HCT116 (cell line): ENCODE results near the gene MAP7. TPM values are rescaled to one million over a fixed set of nuclear protein-coding genes. Genes with fewer than 3 reads are reported as not detected.

Experiments used
- ATAC-seq: fragments of 200-7000 bp; cut with Tn5 transposase; 2 replicates; pipeline ENCODE4 v1.9.1; 2020; ENCODE audit warnings: mild to moderate bottlenecking, moderate library complexity
- BruUV-seq: library from RNA; stranded (reverse); fragments of 400-500 nt; replicated peaks from 2 replicates; lab custom pipeline; 2021; lab: Mats Ljungman, UMichigan
- CTCF ChIA-PET: fragments of 300-600 bp; sonication (Branson Sonifier 250); formaldehyde crosslinking; loops from one replicate; lab custom pipeline; 2021; ENCODE audit warnings: antibody characterized with exemption; lab: Charles Lee
- POLR2A ChIA-PET: fragments of 300-600, 350-600 bp; sonication (Branson Sonifier 250); formaldehyde crosslinking; loops from one replicate; lab custom pipeline; 2021; ENCODE audit warnings: antibody characterized with exemption; lab: Charles Lee
- RAD21 ChIA-PET, 2 experiments: fragments of 300-600 bp; sonication (Branson Sonifier 250); formaldehyde crosslinking; loops; one replicate each; lab custom pipeline; 2023; ENCODE audit warnings: low total read pairs in 2 of 2; ENCODE audit not compliant: uncharacterized antibody in 2 of 2, unreplicated experiment in 2 of 2, low non-redundant PET in 1 of 2; lab: Charles Lee
- DNase-seq: peaks from one replicate; pipeline ENCODE4 v3.0.0-alpha.2; 2010; ENCODE audit warnings: low read depth, low spot score
- H2AFZ ChIP-seq: fragments of 200-600 bp; shearing (Covaris generic), sonication (generic); 2 replicates; pipeline ENCODE4 v1.6.1; 2017; ENCODE audit warnings: low read depth, mixed run types, mixed read lengths, antibody characterized with exemption, low read length; ENCODE audit not compliant: poor library complexity, severe bottlenecking
- H3K27ac ChIP-seq: 2 replicates; pipeline ENCODE4 v1.5.1; 2012; ENCODE audit warnings: low read depth, low read length
- H3K27me3 ChIP-seq: fragments of 200-600 bp; sonication (generic); 2 replicates; pipeline ENCODE4 v1.6.1; 2016; ENCODE audit warnings: mixed run types, low read length, mixed read lengths; ENCODE audit not compliant: insufficient read depth
- H3K36me3 ChIP-seq, 2 experiments: fragments of 200-500 bp in 1 of 2; fragments of 200-600 bp in 1 of 2; sonication (Bioruptor generic) in 1 of 2; sonication (generic) in 1 of 2; 2 replicates each; pipeline versions ENCODE4 v1.5.1 to v1.6.1; 2014 to 2016; ENCODE audit warnings: low read length in 2 of 2, inconsistent platforms in 1 of 2, mixed read lengths in 1 of 2, mixed run types in 1 of 2; ENCODE audit not compliant: insufficient read depth in 2 of 2, control insufficient read depth in 1 of 2
- H3K4me1 ChIP-seq, 2 experiments: fragments of 200-600 bp in 1 of 2; sonication (generic) in 1 of 2; 2 replicates each; pipeline versions ENCODE4 v1.5.1 to v1.6.1; 2012 to 2017; ENCODE audit warnings: low read length in 2 of 2, inconsistent platforms in 1 of 2, mild to moderate bottlenecking in 1 of 2, mixed read lengths in 1 of 2, mixed run types in 1 of 2, moderate library complexity in 1 of 2; ENCODE audit not compliant: insufficient read depth in 2 of 2, control insufficient read depth in 1 of 2
- H3K4me2 ChIP-seq: fragments of 200-600 bp; sonication (generic); 2 replicates; pipeline ENCODE4 v1.6.1; 2017; ENCODE audit warnings: mixed run types, low read length, mixed read lengths
- H3K4me3 ChIP-seq, 2 experiments: fragments of 200-600 bp in 1 of 2; sonication (generic) in 1 of 2; replicated peaks in 1 of 2; 2 replicates each; pipeline ENCODE4 v1.5.1; 2011 to 2016; ENCODE audit warnings: low read length in 2 of 2, control low read depth in 1 of 2, low read depth in 1 of 2, mild to moderate bottlenecking in 1 of 2, mixed read lengths in 1 of 2, mixed run types in 1 of 2
- H3K79me2 ChIP-seq: fragments of 200-600 bp; sonication (generic); 2 replicates; pipeline ENCODE4 v1.6.1; 2017; ENCODE audit warnings: mild to moderate bottlenecking, mixed run types, low read length, moderate library complexity, mixed read lengths; ENCODE audit not compliant: insufficient read depth
- H3K9ac ChIP-seq: fragments of 200-600 bp; sonication (generic); 2 replicates; pipeline ENCODE4 v1.6.1; 2016; ENCODE audit warnings: low read length, mixed read lengths
- H3K9me2 ChIP-seq: fragments of 200-600 bp; sonication (generic), shearing (Covaris generic); 2 replicates; pipeline ENCODE4 v1.6.1; 2017; ENCODE audit warnings: mixed run types, mild to moderate bottlenecking, moderate library complexity; ENCODE audit not compliant: insufficient read depth
- H3K9me3 ChIP-seq, 2 experiments: fragments of 200-500 bp in 1 of 2; fragments of 200-600 bp in 1 of 2; sonication (Bioruptor generic) in 1 of 2; sonication (generic) in 1 of 2; 2 replicates each; pipeline ENCODE4 v1.6.1; 2014 to 2017; ENCODE audit warnings: low read length in 2 of 2, mixed read lengths in 2 of 2, inconsistent platforms in 1 of 2, low read depth in 1 of 2, mild to moderate bottlenecking in 1 of 2, mixed run types in 1 of 2, moderate library complexity in 1 of 2; ENCODE audit not compliant: control insufficient read depth in 1 of 2, insufficient read depth in 1 of 2
- H4K20me1 ChIP-seq: fragments of 200-600 bp; sonication (generic), shearing (Covaris generic); 2 replicates; pipeline ENCODE4 v1.6.1; 2017; ENCODE audit warnings: mixed run types, mild to moderate bottlenecking, moderate library complexity; ENCODE audit not compliant: insufficient read depth
- ATF3 ChIP-seq: IDR thresholded peaks from 2 replicates; pipeline ENCODE4 v1.6.1; 2012
- CTCF ChIP-seq, 3 experiments: fragments of 200-600 bp in 1 of 3; sonication (generic) in 1 of 3; IDR thresholded peaks in 2 of 3; conservative IDR thresholded peaks in 1 of 3; 2 replicates each; pipeline ENCODE4 v1.5.1; 2012 to 2017; ENCODE audit warnings: low read depth in 2 of 3, low read length in 2 of 3, antibody characterized with exemption in 1 of 3, borderline replicate concordance in 1 of 3, control low read depth in 1 of 3, mild to moderate bottlenecking in 1 of 3, mixed read lengths in 1 of 3, mixed run types in 1 of 3, moderate library complexity in 1 of 3; ENCODE audit not compliant: insufficient read depth in 1 of 3
- ELF1 ChIP-seq: IDR thresholded peaks from 2 replicates; pipeline ENCODE4 v1.6.1; 2012; ENCODE audit warnings: low read depth, borderline replicate concordance
- EZH2phosphoT487 ChIP-seq: fragments of 200-600 bp; IDR thresholded peaks from 2 replicates; pipeline ENCODE4 v1.6.1; 2018; ENCODE audit warnings: antibody characterized with exemption, borderline replicate concordance
- POLR2A ChIP-seq: IDR thresholded peaks from 2 replicates; pipeline ENCODE4 v1.7.0; 2011; ENCODE audit warnings: borderline replicate concordance; ENCODE audit not compliant: insufficient read depth, insufficient read length; ENCODE audit errors: extremely low read depth
- RAD21 ChIP-seq: IDR thresholded peaks from 2 replicates; pipeline ENCODE4 v1.6.1; 2012; ENCODE audit warnings: low read depth, mild to moderate bottlenecking
- SP1 ChIP-seq: IDR thresholded peaks from 2 replicates; pipeline ENCODE4 v1.6.1; 2012; ENCODE audit warnings: low read depth
- SRF ChIP-seq: IDR thresholded peaks from 2 replicates; pipeline ENCODE4 v1.6.1; 2012; ENCODE audit warnings: low read depth
- TCF7L2 ChIP-seq: IDR thresholded peaks from 2 replicates; pipeline ENCODE4 v1.7.0; 2011; ENCODE audit warnings: borderline replicate concordance, inconsistent platforms; ENCODE audit not compliant: insufficient read depth, insufficient read length; ENCODE audit errors: extremely low read depth
- YY1 ChIP-seq: IDR thresholded peaks from 2 replicates; pipeline ENCODE4 v1.6.1; 2011; ENCODE audit warnings: low read length, low read depth, moderate library complexity, mild to moderate bottlenecking; ENCODE audit not compliant: insufficient replicate concordance; ENCODE audit errors: extremely low read depth
- ZBTB33 ChIP-seq: IDR thresholded peaks from 2 replicates; pipeline ENCODE4 v1.6.1; 2011; ENCODE audit warnings: mild to moderate bottlenecking, low read length, moderate library complexity; ENCODE audit not compliant: insufficient replicate concordance; ENCODE audit errors: extremely low read depth
- ZNF274 ChIP-seq: fragments of 200-500 bp; sonication (Bioruptor generic); IDR thresholded peaks from 2 replicates; pipeline ENCODE4 v1.6.1; 2014; ENCODE audit warnings: mild to moderate bottlenecking, low read depth, low read length, inconsistent platforms
- intact Hi-C: fragments of 100-400 bp; cut with micrococcal nuclease; formaldehyde crosslinking; loops from 2 replicates; pipeline ENCODE4 v1.10.0; 2022
- total RNA-seq: library from RNA; stranded (reverse); gene quantifications from one replicate; pipeline ENCODE4 v1.2.1, GENCODE V29; 2021; ENCODE audit not compliant: unreplicated experiment

MAP7 gene
- total RNA-seq, 1 experiment from 2014 or later: 35.5 TPM

- intact Hi-C loops: no loop called here
- no peaks in the 10 kb centered on the region for H3K36me3 ChIP-seq
- H3K4me3 ChIP-seq: no peak overlapping the region
- H3K79me2 ChIP-seq: peaks cover 4% of the 10 kb centered on the region; the same call in 1 of the 2 replicates
- H2AFZ ChIP-seq: no peak overlapping the region
- no peak for TF ChIP-seq ATF3
- no peak for TF ChIP-seq TCF7L2
- no peak for TF ChIP-seq YY1
- ChIA-PET CTCF (no interaction called here), RAD21 (no interaction called here), POLR2A (no interaction called here)
- no peak overlapping the region for H3K4me2 ChIP-seq
- H3K9me2 ChIP-seq: no peaks in the 10 kb centered on the region
- no peaks in the 10 kb centered on the region for H3K4me1 ChIP-seq
- no peak overlapping the region for H3K9ac ChIP-seq
- BruUV-seq: no TSS peak
- no peak for ATAC-seq
- DNase-seq: no peak
- no peaks in the 10 kb centered on the region for H3K27me3 ChIP-seq
- H3K27ac ChIP-seq: no peak overlapping the region
- no peaks in the 10 kb centered on the region for H3K9me3 ChIP-seq
- H4K20me1 ChIP-seq: no peaks in the 10 kb centered on the region
Observed at GRCh38 chr6:136469154-136469553, 81.1 kb downstream of the MAP7 start.

- no peaks in the 10 kb centered on the region for H3K36me3 ChIP-seq
- ChIA-PET RAD21 (no interaction called here), CTCF (no interaction called here), POLR2A (no interaction called here)
- intact Hi-C loops: no loop called here
- TF ChIP-seq POLR2A (no peak), ZNF274 (no peak), CTCF (IDR thresholded peaks at IDR 0.05 in 2 of 3, conservative IDR thresholded peaks at IDR 0.05 in 1 of 3; ENCODE audit: borderline replicate concordance in 1 of 3, insufficient read depth in 1 of 3, low read depth in 2 of 3, low read length in 2 of 3) (no peak), RAD21 (no peak), ZBTB33 (no peak), SP1 (no peak), ELF1 (no peak), SRF (no peak), EZH2phosphoT487 (no peak)
- H3K4me1 ChIP-seq: no peaks in the 10 kb centered on the region
- ATAC-seq (no peak), DNase-seq (no peak)
- no peak overlapping the region for H3K4me3 ChIP-seq
- H3K9ac ChIP-seq: no peak overlapping the region
- H2AFZ ChIP-seq: no peak overlapping the region
- BruUV-seq: no TSS peak
- peaks cover 4% of the 10 kb centered on the region; the same call in 1 of the 2 replicates for H3K79me2 ChIP-seq
- no peaks in the 10 kb centered on the region for H3K9me2 ChIP-seq
- no peak overlapping the region for H3K27ac ChIP-seq
- H3K27me3 ChIP-seq: no peaks in the 10 kb centered on the region
- no peak overlapping the region for H3K4me2 ChIP-seq
- no peaks in the 10 kb centered on the region for H3K9me3 ChIP-seq
- no peaks in the 10 kb centered on the region for H4K20me1 ChIP-seq
Observed at GRCh38 chr6:136468711-136469110, 81.5 kb downstream of the MAP7 start.
